K562 (cell line): ENCODE results near the gene ADPRHL1. TPM values are rescaled to one million over a fixed set of nuclear protein-coding genes. Genes with fewer than 3 reads are reported as not detected.

ENCODE experiments used
- ATAC-seq: fragments of 200-7000 bp; cut with Tn5 transposase; 3 replicates; pipeline ENCODE4 v1.9.1; 2020; ENCODE audit warnings: moderate library complexity
- BruUV-seq: library from RNA; stranded (reverse); fragments of 400-500 nt; replicated peaks from 2 replicates; lab custom pipeline; 2021; lab: Mats Ljungman, UMichigan
- CTCF ChIA-PET: fragments of 300-600 bp; formaldehyde crosslinking; extraction: SDS; loops from one replicate; lab custom pipeline; 2021; ENCODE audit warnings: low intra/inter-chr PET ratio; lab: Yijun Ruan, JAX
- POLR2A ChIA-PET: fragments of 300-600, 350-650 bp; sonication (Branson Sonifier 250); formaldehyde crosslinking; extraction: SDS; loops from one replicate; lab custom pipeline; 2021; ENCODE audit warnings: antibody characterized with exemption, inconsistent platforms; lab: Yijun Ruan, JAX
- DNase-seq, 4 experiments: peaks; one replicate each; pipeline versions ENCODE4 v3.0.0 to v3.0.0-alpha.2; 2011 to 2018; ENCODE audit warnings: low spot score in 3 of 4, mixed read lengths in 3 of 4; ENCODE audit errors: extremely low read depth in 1 of 4
- FAIRE-seq: peaks from 2 replicates; lab custom pipeline; 2011; peaks lifted over from hg19 to GRCh38; lab: Jason Lieb, UNC
- H2AFZ ChIP-seq: 2 replicates; pipeline ENCODE4 v1.6.0; 2011; ENCODE audit warnings: low read depth, low read length, control low read depth, inconsistent platforms
- H3K27ac ChIP-seq: fragments of 200-600 bp; 3 replicates; pipeline ENCODE4 v1.8.0; 2011; ENCODE audit warnings: low read depth, mild to moderate bottlenecking, control low read depth, inconsistent platforms, low read length, moderate library complexity, mixed read lengths; ENCODE audit errors: extremely low read depth
- H3K27me3 ChIP-seq, 2 experiments: fragments of 300-600 bp in 1 of 2; 2 replicates in 1 of 2; 3 replicates in 1 of 2; pipeline versions ENCODE4 v1.6.0 to v1.8.0; 2011; ENCODE audit warnings: inconsistent platforms in 2 of 2, low read length in 2 of 2, mild to moderate bottlenecking in 1 of 2, mixed read lengths in 1 of 2, moderate library complexity in 1 of 2; ENCODE audit not compliant: control insufficient read depth in 2 of 2, insufficient read depth in 2 of 2
- H3K36me3 ChIP-seq: fragments of 300-600 bp; 3 replicates; pipeline ENCODE4 v1.8.0; 2011; ENCODE audit warnings: mild to moderate bottlenecking, low read length, inconsistent platforms; ENCODE audit not compliant: control insufficient read depth, insufficient read depth
- H3K4me1 ChIP-seq, 2 experiments: fragments of 200-600 bp in 1 of 2; replicated peaks in 1 of 2; 2 replicates in 1 of 2; 3 replicates in 1 of 2; pipeline versions ENCODE4 v1.5.1 to v1.8.0; 2011; ENCODE audit warnings: inconsistent platforms in 2 of 2, low read length in 2 of 2, mild to moderate bottlenecking in 1 of 2, mixed read lengths in 1 of 2, moderate library complexity in 1 of 2; ENCODE audit not compliant: control insufficient read depth in 2 of 2, insufficient read depth in 2 of 2
- H3K4me2 ChIP-seq: 2 replicates; pipeline ENCODE4 v1.6.1; 2011; ENCODE audit warnings: low read length, control low read depth, inconsistent platforms, mixed read lengths; ENCODE audit not compliant: insufficient read depth
- H3K4me3 ChIP-seq: fragments of 200-600 bp; sonication (generic), shearing (Covaris generic); 2 replicates; pipeline ENCODE4 v1.5.1; 2016; ENCODE audit warnings: control low read depth, inconsistent platforms
- H3K79me2 ChIP-seq: fragments of 200-600 bp; 3 replicates; pipeline ENCODE4 v1.8.0; 2011; ENCODE audit warnings: low read length, inconsistent platforms; ENCODE audit not compliant: control insufficient read depth, insufficient read depth
- H3K9ac ChIP-seq, 2 experiments: 2 replicates each; pipeline versions ENCODE4 v1.6.0 to v1.6.1; 2011; ENCODE audit warnings: low read depth in 2 of 2, low read length in 2 of 2, control low read depth in 1 of 2, inconsistent platforms in 1 of 2, mild to moderate bottlenecking in 1 of 2, mixed read lengths in 1 of 2; ENCODE audit not compliant: insufficient read depth in 1 of 2
- H3K9me1 ChIP-seq: one replicate; pipeline ENCODE4 v1.6.0; 2011; ENCODE audit warnings: inconsistent platforms, mild to moderate bottlenecking, low read length, moderate library complexity; ENCODE audit not compliant: control insufficient read depth, insufficient read depth
- H3K9me3 ChIP-seq: replicated peaks from 2 replicates; pipeline ENCODE4 v1.5.1; 2011; ENCODE audit warnings: low read depth, low read length, inconsistent platforms; ENCODE audit not compliant: control insufficient read depth, insufficient read depth
- H4K20me1 ChIP-seq: replicated peaks from 2 replicates; pipeline ENCODE4 v1.6.1; 2011; ENCODE audit warnings: low read length, inconsistent platforms, mixed read lengths; ENCODE audit not compliant: control insufficient read depth, insufficient read depth
- BMI1 ChIP-seq: fragments of 150-350 bp; IDR thresholded peaks from 2 replicates; pipeline ENCODE4 v1.6.1; 2014; ENCODE audit warnings: low read length
- GATAD2B ChIP-seq: fragments of 450-650 bp; IDR thresholded peaks from 2 replicates; pipeline ENCODE4 v1.6.1; 2017; ENCODE audit warnings: mild to moderate bottlenecking, borderline replicate concordance
- KAT7 ChIP-seq: sonication (generic); formaldehyde crosslinking; IDR thresholded peaks from 2 replicates; pipeline ENCODE4 v1.8.0; 2022; ENCODE audit warnings: missing genetic modification reagents, mild to moderate bottlenecking, borderline replicate concordance
- MEF2A ChIP-seq: IDR thresholded peaks from 2 replicates; pipeline ENCODE4 v1.6.1; 2011; ENCODE audit warnings: low read depth, mild to moderate bottlenecking, low read length, moderate library complexity; ENCODE audit not compliant: control insufficient read depth
- SMAD4 ChIP-seq: fragments of 250-450 bp; sonication (Bioruptor Pico); conservative IDR thresholded peaks from 2 replicates; pipeline ENCODE4 v1.8.0; 2021; ENCODE audit warnings: inconsistent platforms, mild to moderate bottlenecking, moderate library complexity
- SNRNP70 ChIP-seq: fragments of 200-400 bp; formaldehyde crosslinking; optimal IDR thresholded peaks from 2 replicates; pipeline ENCODE3; 2017; ENCODE audit warnings: low read depth, low read length
- SP2 ChIP-seq: IDR thresholded peaks from 2 replicates; pipeline ENCODE4 v1.6.1; 2011; ENCODE audit warnings: mild to moderate bottlenecking, low read depth, low read length, moderate library complexity; ENCODE audit not compliant: poor library complexity, severe bottlenecking; ENCODE audit errors: extremely low read depth
- ZNF316 ChIP-seq: fragments of 450-650 bp; IDR thresholded peaks from 2 replicates; pipeline ENCODE4 v1.6.1; 2016
- WGBS: fragments of 100-300 bp; shearing (Covaris generic); methylation state at CpG from one replicate; pipeline ENCODE4 v1.1.6; 2016; ENCODE audit warnings: low coverage, mixed read lengths; ENCODE audit not compliant: insufficient coverage; ENCODE audit errors: missing lambda C conversion rate; 5-methylcytosine and 5-hydroxymethylcytosine counted together
- in situ Hi-C: fragments of 300-500 bp; cut with MboI; formaldehyde crosslinking; loops from 4 replicates; pipeline ENCODE4 v1.15.0; 2018; ENCODE audit warnings: inconsistent platforms, mixed read lengths
- intact Hi-C: fragments of 100-400 bp; cut with micrococcal nuclease; formaldehyde crosslinking; loops from 2 replicates; pipeline ENCODE4 v1.14.2; 2022
- polyA plus RNA-seq, 8 experiments: library from polyadenylated mRNA; depleted of rRNA in 4 of 8; stranded (reverse) in 5 of 8; unstranded in 3 of 8; fragments of >200 nt; fragmentation: Nextera tagmentation in 2 of 8; fragmentation: Illumina TruSeq in 1 of 8; extraction: Ambion mirVana in 2 of 8; extraction: Trizol in 1 of 8; gene quantifications; 2 replicates each; pipeline versions ENCODE4 v1.2.1 to v1.2.3, GENCODE V29; 2011 to 2014; ENCODE audit warnings: inconsistent platforms in 1 of 8, missing spikeins in 1 of 8
- total RNA-seq, 7 experiments: library from RNA; depleted of rRNA in 6 of 7; stranded (reverse); fragments of >200 nt in 6 of 7; fragmentation: Illumina TruSeq in 2 of 7; extraction: Trizol in 2 of 7; gene quantifications; 2 replicates each; pipeline versions ENCODE4 v1.2.1 to v1.2.3, GENCODE V29; 2011 to 2021; ENCODE audit warnings: low replicate concordance in 1 of 7
- TF ChIP-seq, protein P1 (sequence below): IDR thresholded peaks from 3 replicates; pipeline ENCODE4 v1.6.1; 2011; ENCODE audit warnings: borderline replicate concordance, mild to moderate bottlenecking; ENCODE audit not compliant: insufficient read length, insufficient read depth
- TF ChIP-seq, protein P2 (sequence below): fragments of 250-450 bp; sonication (Bioruptor Pico); IDR thresholded peaks from 2 replicates; pipeline ENCODE4 v1.5.0; 2022; ENCODE audit warnings: mild to moderate bottlenecking
- TF ChIP-seq, protein P3 (sequence below): fragments of 200-800 bp; sonication (Bioruptor generic); IDR thresholded peaks from 2 replicates; pipeline ENCODE4 v1.6.1; 2017; ENCODE audit warnings: missing genetic modification characterization, missing compliant biosample characterization

Gene ADPRHL1
- total and polyA plus RNA-seq, 9 of the 15 experiments (the other 6 are each of a cell fraction or from before 2014, with no cell fraction given), result 0.06 to 0.76 (median 0.37) TPM; not detected in 1

DNA sequence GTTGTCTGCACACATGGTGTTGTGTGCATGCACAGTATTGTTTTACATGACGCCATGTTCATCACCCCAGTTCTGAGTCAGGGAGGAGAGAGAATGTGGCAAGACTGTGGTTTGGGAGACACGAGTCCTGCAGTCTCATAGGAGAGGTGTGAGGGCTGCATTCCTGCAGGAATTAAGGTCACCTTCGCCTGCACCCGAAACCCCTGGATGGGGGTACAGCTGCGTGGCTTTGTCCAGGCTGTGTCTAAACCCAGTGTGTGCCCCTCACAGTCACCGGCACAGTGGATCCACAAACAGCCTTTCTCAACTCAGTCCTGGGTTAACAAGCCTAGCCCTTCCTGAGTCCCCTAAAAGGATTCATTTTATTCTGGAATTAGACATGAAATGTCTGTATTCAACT is 5.7 kb downstream of the ADPRHL1 start:
- TF ChIP-seq SNRNP70 (no peak), MEF2A (no peak), BMI1 (no peak), SMAD4 (no peak), ZNF316 (no peak), GATAD2B (no peak), SP2 (no peak), KAT7 (CRISPR knock-in tag) (no peak)
- TF ChIP-seq, protein P1, sequence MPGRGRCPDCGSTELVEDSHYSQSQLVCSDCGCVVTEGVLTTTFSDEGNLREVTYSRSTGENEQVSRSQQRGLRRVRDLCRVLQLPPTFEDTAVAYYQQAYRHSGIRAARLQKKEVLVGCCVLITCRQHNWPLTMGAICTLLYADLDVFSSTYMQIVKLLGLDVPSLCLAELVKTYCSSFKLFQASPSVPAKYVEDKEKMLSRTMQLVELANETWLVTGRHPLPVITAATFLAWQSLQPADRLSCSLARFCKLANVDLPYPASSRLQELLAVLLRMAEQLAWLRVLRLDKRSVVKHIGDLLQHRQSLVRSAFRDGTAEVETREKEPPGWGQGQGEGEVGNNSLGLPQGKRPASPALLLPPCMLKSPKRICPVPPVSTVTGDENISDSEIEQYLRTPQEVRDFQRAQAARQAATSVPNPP, result no peak
- TF ChIP-seq, protein P2, sequence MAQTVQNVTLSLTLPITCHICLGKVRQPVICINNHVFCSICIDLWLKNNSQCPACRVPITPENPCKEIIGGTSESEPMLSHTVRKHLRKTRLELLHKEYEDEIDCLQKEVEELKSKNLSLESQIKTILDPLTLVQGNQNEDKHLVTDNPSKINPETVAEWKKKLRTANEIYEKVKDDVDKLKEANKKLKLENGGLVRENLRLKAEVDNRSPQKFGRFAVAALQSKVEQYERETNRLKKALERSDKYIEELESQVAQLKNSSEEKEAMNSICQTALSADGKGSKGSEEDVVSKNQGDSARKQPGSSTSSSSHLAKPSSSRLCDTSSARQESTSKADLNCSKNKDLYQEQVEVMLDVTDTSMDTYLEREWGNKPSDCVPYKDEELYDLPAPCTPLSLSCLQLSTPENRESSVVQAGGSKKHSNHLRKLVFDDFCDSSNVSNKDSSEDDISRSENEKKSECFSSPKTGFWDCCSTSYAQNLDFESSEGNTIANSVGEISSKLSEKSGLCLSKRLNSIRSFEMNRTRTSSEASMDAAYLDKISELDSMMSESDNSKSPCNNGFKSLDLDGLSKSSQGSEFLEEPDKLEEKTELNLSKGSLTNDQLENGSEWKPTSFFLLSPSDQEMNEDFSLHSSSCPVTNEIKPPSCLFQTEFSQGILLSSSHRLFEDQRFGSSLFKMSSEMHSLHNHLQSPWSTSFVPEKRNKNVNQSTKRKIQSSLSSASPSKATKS (CRISPR knock-in tag), result no peak
- TF ChIP-seq, protein P3, sequence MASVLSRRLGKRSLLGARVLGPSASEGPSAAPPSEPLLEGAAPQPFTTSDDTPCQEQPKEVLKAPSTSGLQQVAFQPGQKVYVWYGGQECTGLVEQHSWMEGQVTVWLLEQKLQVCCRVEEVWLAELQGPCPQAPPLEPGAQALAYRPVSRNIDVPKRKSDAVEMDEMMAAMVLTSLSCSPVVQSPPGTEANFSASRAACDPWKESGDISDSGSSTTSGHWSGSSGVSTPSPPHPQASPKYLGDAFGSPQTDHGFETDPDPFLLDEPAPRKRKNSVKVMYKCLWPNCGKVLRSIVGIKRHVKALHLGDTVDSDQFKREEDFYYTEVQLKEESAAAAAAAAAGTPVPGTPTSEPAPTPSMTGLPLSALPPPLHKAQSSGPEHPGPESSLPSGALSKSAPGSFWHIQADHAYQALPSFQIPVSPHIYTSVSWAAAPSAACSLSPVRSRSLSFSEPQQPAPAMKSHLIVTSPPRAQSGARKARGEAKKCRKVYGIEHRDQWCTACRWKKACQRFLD, result no peak
- in situ Hi-C loops, result no loop called here
- Histone ChIP-seq H2AFZ (no peak overlapping the region), H3K27me3 (0 out of 5 replicates have a peak, but pooled peaks cover 0 to 1% of the 10 kb centered on the region in 2 experiments), H3K79me2 (peaks cover 6% of the 10 kb centered on the region; the same call in 2 of the 3 replicates), H3K4me1 (peaks cover 5 to 21% of the 10 kb centered on the region in 2 experiments; a peak in 4 of 5 replicates), H4K20me1 (no peaks in the 10 kb centered on the region), H3K9me3 (no peaks in the 10 kb centered on the region), H3K4me3 (no peak overlapping the region), H3K9me1 (no peaks in the 10 kb centered on the region), H3K9ac (no peak overlapping the region), H3K36me3 (no peaks in the 10 kb centered on the region), H3K4me2 (no peak overlapping the region), H3K27ac (no peak overlapping the region)
- 100% methylated on average over 4 of the region's 6 CpGs for WGBS
- intact Hi-C loops, result loop anchor here (5.0 kb wide), 1 partner anchor 505 kb away; no protein-coding TSS in a partner anchor
- no TSS peak for BruUV-seq
- ChIA-PET CTCF (no interaction called here), POLR2A (no interaction called here)
- no peak for ATAC-seq
- no peak for FAIRE-seq
- no peak for DNase-seq
